ENCODE results near the gene CCDC85C. TPM values are rescaled to one million over a fixed set of nuclear protein-coding genes. Genes with fewer than 3 reads are reported as not detected.

The CCDC85C gene
- total RNA-seq, 1 experiment from 2014 or later, result 36.4 TPM

GRCh38 chr14:99459481-99460100 lies 144.4 kb downstream of the CCDC85C start:
- Histone ChIP-seq H3K4me3 (ENCODE audit: low read length) (no peak overlapping the region), H3K36me3 (ENCODE audit: low read depth, low read length) (peaks cover 29% of the 10 kb centered on the region), H3K4me2 (ENCODE audit: low read length) (no peak overlapping the region), H3K9me2 (replicated peaks; ENCODE audit: low read length) (no peaks in the 10 kb centered on the region), H2AFZ (ENCODE audit: low read length) (no peak overlapping the region), H3K9me3 (ENCODE audit: low read length) (no peaks in the 10 kb centered on the region), H3K27me3 (ENCODE audit: low read length) (no peaks in the 10 kb centered on the region), H3K79me2 (ENCODE audit: low read length) (no peaks in the 10 kb centered on the region), H4K20me1 (ENCODE audit: low read length) (no peaks in the 10 kb centered on the region), H3K4me1 (ENCODE audit: insufficient read depth, low read length) (no peaks in the 10 kb centered on the region), H3K27ac (ENCODE audit: low read length) (no peak overlapping the region), H3K9ac (ENCODE audit: low read length) (no peak overlapping the region), H3F3A (ENCODE audit: low read length, unreplicated experiment) (no peaks in the 10 kb centered on the region)
- DNase-seq (no peak), ATAC-seq (no peak)
- ChIA-PET CTCF (no interaction called here), POLR2A (ENCODE audit: unreplicated experiment) (no interaction called here)
- no TSS peak for BruUV-seq (replicated peaks)
- intact Hi-C loops (cut with micrococcal nuclease), result no loop called here
- TF ChIP-seq CTCF (conservative IDR thresholded peaks at IDR 0.05; ENCODE audit: low read depth, low read length) (no peak), EZH2phosphoT487 (IDR thresholded peaks at IDR 0.05; ENCODE audit: borderline replicate concordance, low read length) (no peak), EZH2 (IDR thresholded peaks at IDR 0.05; ENCODE audit: low read length, unreplicated experiment) (no peak)

GRCh38 chr14:99454246-99454645 lies 149.8 kb downstream of the CCDC85C start:
- no peaks in the 10 kb centered on the region for H3K79me2 ChIP-seq (ENCODE audit: low read length)
- H3K9me3 ChIP-seq (ENCODE audit: low read length), result no peaks in the 10 kb centered on the region
- H2AFZ ChIP-seq (ENCODE audit: low read length), result no peak overlapping the region
- TF ChIP-seq CTCF (conservative IDR thresholded peaks at IDR 0.05; ENCODE audit: low read depth, low read length), result no peak
- TF ChIP-seq EZH2 (IDR thresholded peaks at IDR 0.05; ENCODE audit: low read length, unreplicated experiment), result no peak
- TF ChIP-seq EZH2phosphoT487 (IDR thresholded peaks at IDR 0.05; ENCODE audit: borderline replicate concordance, low read length), result no peak
- ChIA-PET CTCF (no interaction called here), POLR2A (ENCODE audit: unreplicated experiment) (no interaction called here)
- H3K4me2 ChIP-seq (ENCODE audit: low read length), result no peak overlapping the region
- H3F3A ChIP-seq (ENCODE audit: low read length, unreplicated experiment), result no peaks in the 10 kb centered on the region
- H4K20me1 ChIP-seq (ENCODE audit: low read length), result no peaks in the 10 kb centered on the region
- ATAC-seq, result no peak
- DNase-seq, result no peak
- no peak overlapping the region for H3K4me3 ChIP-seq (ENCODE audit: low read length)
- peaks cover 8% of the 10 kb centered on the region; the same call in 1 of the 2 replicates for H3K36me3 ChIP-seq (ENCODE audit: low read depth, low read length)
- no peak overlapping the region for H3K27ac ChIP-seq (ENCODE audit: low read length)
- no peak overlapping the region for H3K9ac ChIP-seq (ENCODE audit: low read length)
- no peaks in the 10 kb centered on the region for H3K4me1 ChIP-seq (ENCODE audit: insufficient read depth, low read length)
- no peaks in the 10 kb centered on the region for H3K9me2 ChIP-seq (replicated peaks; ENCODE audit: low read length)
- no TSS peak for BruUV-seq (replicated peaks)
- H3K27me3 ChIP-seq (ENCODE audit: low read length), result no peaks in the 10 kb centered on the region
- intact Hi-C loops (cut with micrococcal nuclease), result no loop called here

GRCh38 chr14:99452968-99453367 lies 151.0 kb downstream of the CCDC85C start:
- no peaks in the 10 kb centered on the region for H4K20me1 ChIP-seq (ENCODE audit: low read length)
- CTCF ChIA-PET, result interaction anchor here (0.6 kb wide), 1 partner anchor 176 kb away, joined by 3 read pairs; no protein-coding TSS in a partner anchor
- no peak overlapping the region for H3K4me2 ChIP-seq (ENCODE audit: low read length)
- no peaks in the 10 kb centered on the region for H3K27me3 ChIP-seq (ENCODE audit: low read length)
- peaks cover 8% of the 10 kb centered on the region; the same call in 1 of the 2 replicates for H3K36me3 ChIP-seq (ENCODE audit: low read depth, low read length)
- no peaks in the 10 kb centered on the region for H3F3A ChIP-seq (ENCODE audit: low read length, unreplicated experiment)
- H3K9ac ChIP-seq (ENCODE audit: low read length), result no peak overlapping the region
- H3K79me2 ChIP-seq (ENCODE audit: low read length), result no peaks in the 10 kb centered on the region
- no peak overlapping the region for H3K4me3 ChIP-seq (ENCODE audit: low read length)
- no peaks in the 10 kb centered on the region for H3K9me3 ChIP-seq (ENCODE audit: low read length)
- intact Hi-C loops (cut with micrococcal nuclease), result no loop called here
- POLR2A ChIA-PET (ENCODE audit: unreplicated experiment), result no interaction called here
- no peak overlapping the region for H2AFZ ChIP-seq (ENCODE audit: low read length)
- no peak overlapping the region for H3K27ac ChIP-seq (ENCODE audit: low read length)
- no peak for ATAC-seq
- TF ChIP-seq CTCF (conservative IDR thresholded peaks at IDR 0.05; ENCODE audit: low read depth, low read length), result no peak
- no peak for TF ChIP-seq EZH2 (IDR thresholded peaks at IDR 0.05; ENCODE audit: low read length, unreplicated experiment)
- no peak for TF ChIP-seq EZH2phosphoT487 (IDR thresholded peaks at IDR 0.05; ENCODE audit: borderline replicate concordance, low read length)
- no peaks in the 10 kb centered on the region for H3K9me2 ChIP-seq (replicated peaks; ENCODE audit: low read length)
- no peak for DNase-seq
- BruUV-seq (replicated peaks), result no TSS peak
- no peaks in the 10 kb centered on the region for H3K4me1 ChIP-seq (ENCODE audit: insufficient read depth, low read length)

All from PC-3 (cell line).